Measurements from ENCODE around the gene GPR21. TPM values are rescaled to one million over a fixed set of nuclear protein-coding genes. Genes with fewer than 3 reads are reported as not detected.
A peak's percentile ranks its signal among the peaks of the same experiment; 100 is the strongest.

The GPR21 gene
- total RNA-seq, 1 experiment from 2014 or later, result 0.37 TPM

DNA sequence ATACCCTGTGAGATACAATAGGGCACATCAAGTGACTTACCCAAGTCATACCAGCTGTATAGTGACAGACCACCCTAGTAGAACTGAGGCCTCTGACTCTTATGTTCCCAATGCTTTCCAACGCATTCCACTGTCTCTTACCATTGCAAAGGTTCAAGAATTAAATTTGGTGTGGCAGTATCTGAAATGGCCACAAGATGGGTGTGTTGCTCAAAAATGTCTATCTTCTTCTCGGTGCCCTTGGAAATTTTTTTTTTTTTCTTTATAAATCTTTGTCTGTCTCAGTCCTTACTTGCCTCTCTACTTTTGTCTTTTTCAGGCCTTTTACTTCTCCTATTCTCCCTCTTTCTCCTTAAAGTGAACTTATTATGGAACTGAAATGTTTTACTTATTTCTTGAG lies 48.4 kb downstream of the GPR21 start:
- POLR2A ChIA-PET, result interaction anchor here (1.0 kb wide), 1 partner anchor 11 kb away, joined by 3 read pairs; no protein-coding TSS in a partner anchor
- Mint-ChIP-seq H3K4me3 (ENCODE audit: unreplicated experiment) (no peak overlapping the region), H3K36me3 (ENCODE audit: insufficient read depth, unreplicated experiment) (peaks cover 81% of the 10 kb centered on the region), H3K27me3 (ENCODE audit: insufficient read depth, unreplicated experiment) (no peaks in the 10 kb centered on the region), H3K4me1 (ENCODE audit: insufficient read depth, unreplicated experiment) (no peaks in the 10 kb centered on the region), H3K9me3 (ENCODE audit: unreplicated experiment) (no peaks in the 10 kb centered on the region), H3K27ac (ENCODE audit: low read depth, unreplicated experiment) (peak overlapping the region; percentile 13)
- BruUV-seq (replicated peaks), result no TSS peak
- peak; percentile 46 for TF ChIP-seq CTCF (IDR thresholded peaks at IDR 0.05; ENCODE audit: unreplicated experiment)
- peak; percentile 50 for DNase-seq (ENCODE audit: unreplicated experiment)
- CTCF ChIA-PET, result interaction anchor here (0.6 to 6.6 kb wide), 17 partner anchors 10 to 617 kb away, joined by 3 to 82 read pairs (median 6); partner anchors contain the start of gene CRB2
- intact Hi-C loops (cut with micrococcal nuclease), result loop anchor here (1.0 kb wide), 2 partner anchors 143 to 268 kb away; no protein-coding TSS in a partner anchor

DNA sequence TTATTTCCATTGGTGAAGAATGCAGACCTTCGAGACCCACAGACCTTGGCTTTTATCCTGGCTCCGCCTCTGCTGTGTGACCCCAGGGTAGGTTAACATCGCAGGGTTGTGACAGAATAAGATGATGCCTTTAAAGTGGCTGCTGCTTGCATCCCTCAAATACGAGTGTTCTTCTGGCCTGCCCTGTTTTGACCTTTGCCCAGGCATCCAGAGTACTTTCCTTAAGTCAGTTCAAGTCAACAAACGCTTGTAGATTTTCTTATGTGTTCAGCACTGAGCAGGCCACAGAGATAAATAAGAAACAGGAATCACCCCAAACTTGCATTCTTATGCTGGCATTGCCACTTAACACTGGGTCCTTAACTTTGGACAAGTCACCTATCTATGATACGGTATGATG lies 50.2 kb downstream of the GPR21 start:
- POLR2A ChIA-PET, result no interaction called here
- no peaks in the 10 kb centered on the region for H3K4me1 Mint-ChIP-seq (ENCODE audit: insufficient read depth, unreplicated experiment)
- no peak overlapping the region for H3K4me3 Mint-ChIP-seq (ENCODE audit: unreplicated experiment)
- intact Hi-C loops (cut with micrococcal nuclease), result no loop called here
- DNase-seq (ENCODE audit: unreplicated experiment), result no peak
- no peaks in the 10 kb centered on the region for H3K9me3 Mint-ChIP-seq (ENCODE audit: unreplicated experiment)
- no peak for TF ChIP-seq CTCF (IDR thresholded peaks at IDR 0.05; ENCODE audit: unreplicated experiment)
- no peak overlapping the region for H3K27ac Mint-ChIP-seq (ENCODE audit: low read depth, unreplicated experiment)
- no peaks in the 10 kb centered on the region for H3K27me3 Mint-ChIP-seq (ENCODE audit: insufficient read depth, unreplicated experiment)
- CTCF ChIA-PET, result interaction anchor here (0.9 to 6.6 kb wide), 3 partner anchors 10 to 266 kb away, joined by 3 to 82 read pairs (median 3); no protein-coding TSS in a partner anchor
- no TSS peak for BruUV-seq (replicated peaks)
- H3K36me3 Mint-ChIP-seq (ENCODE audit: insufficient read depth, unreplicated experiment), result peaks cover 88% of the 10 kb centered on the region

DNA sequence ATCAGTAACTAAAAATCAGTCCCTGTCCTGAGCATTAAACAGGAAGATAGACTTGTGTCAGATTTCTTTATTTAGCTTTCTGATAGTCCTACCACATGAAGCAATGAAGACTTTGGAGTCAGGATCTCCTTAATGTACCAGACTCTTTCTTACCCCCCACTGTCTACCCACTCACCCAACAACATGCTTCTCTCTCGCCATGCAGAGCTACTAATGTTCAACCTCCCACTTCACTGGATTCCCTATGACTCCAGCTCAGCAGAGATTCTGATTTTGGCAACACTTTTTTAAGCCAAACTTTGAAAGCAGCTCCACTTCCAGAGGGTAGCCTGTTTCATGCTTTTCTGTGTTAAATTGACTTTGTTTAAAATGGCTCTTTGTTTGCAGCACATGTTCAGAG lies 50.8 kb downstream of the GPR21 start:
- CTCF ChIA-PET, result interaction anchor here (0.6 to 6.6 kb wide), 4 partner anchors 9 to 265 kb away, joined by 3 to 82 read pairs (median 4); no protein-coding TSS in a partner anchor
- no peak for DNase-seq (ENCODE audit: unreplicated experiment)
- no peaks in the 10 kb centered on the region for H3K9me3 Mint-ChIP-seq (ENCODE audit: unreplicated experiment)
- POLR2A ChIA-PET, result no interaction called here
- H3K36me3 Mint-ChIP-seq (ENCODE audit: insufficient read depth, unreplicated experiment), result peaks cover 89% of the 10 kb centered on the region
- no TSS peak for BruUV-seq (replicated peaks)
- no peaks in the 10 kb centered on the region for H3K27me3 Mint-ChIP-seq (ENCODE audit: insufficient read depth, unreplicated experiment)
- no peaks in the 10 kb centered on the region for H3K4me1 Mint-ChIP-seq (ENCODE audit: insufficient read depth, unreplicated experiment)
- no peak overlapping the region for H3K4me3 Mint-ChIP-seq (ENCODE audit: unreplicated experiment)
- no peak for TF ChIP-seq CTCF (IDR thresholded peaks at IDR 0.05; ENCODE audit: unreplicated experiment)
- H3K27ac Mint-ChIP-seq (ENCODE audit: low read depth, unreplicated experiment), result no peak overlapping the region
- intact Hi-C loops (cut with micrococcal nuclease), result no loop called here

Other genes with a start within 250 kb of the GPR21 start
- gene OR5C1, start 244.7 kb upstream of the GPR21 start, total RNA-seq (2022), result not detected in 2 replicates
- not detected in 2 replicates for gene OR1K1, start 233.5 kb upstream of the GPR21 start, total RNA-seq (2022)
- 11.1 and 11.2 TPM in 2 replicates for gene PDCL, start 205.1 kb upstream of the GPR21 start, total RNA-seq (2022)
- 52.4 and 59.1 TPM in 2 replicates for gene RC3H2, start 128.3 kb upstream of the GPR21 start, total RNA-seq (2022)
- gene ZBTB6, start 120.3 kb upstream of the GPR21 start, total RNA-seq (2022), result 8.5 and 10.4 TPM in 2 replicates
- gene ZBTB26, start 102.2 kb upstream of the GPR21 start, total RNA-seq (2022), result 4.0 and 5.7 TPM in 2 replicates
- gene RABGAP1, start 92.6 kb upstream of the GPR21 start, total RNA-seq (2022), result 41.1 and 43.1 TPM in 2 replicates
- 9.4 and 13.1 TPM in 2 replicates for gene STRBP, start 234.9 kb downstream of the GPR21 start, total RNA-seq (2022)

Measured in MCF 10A (cell line).